ENCODE measurements around the gene METTL23.

DNA sequence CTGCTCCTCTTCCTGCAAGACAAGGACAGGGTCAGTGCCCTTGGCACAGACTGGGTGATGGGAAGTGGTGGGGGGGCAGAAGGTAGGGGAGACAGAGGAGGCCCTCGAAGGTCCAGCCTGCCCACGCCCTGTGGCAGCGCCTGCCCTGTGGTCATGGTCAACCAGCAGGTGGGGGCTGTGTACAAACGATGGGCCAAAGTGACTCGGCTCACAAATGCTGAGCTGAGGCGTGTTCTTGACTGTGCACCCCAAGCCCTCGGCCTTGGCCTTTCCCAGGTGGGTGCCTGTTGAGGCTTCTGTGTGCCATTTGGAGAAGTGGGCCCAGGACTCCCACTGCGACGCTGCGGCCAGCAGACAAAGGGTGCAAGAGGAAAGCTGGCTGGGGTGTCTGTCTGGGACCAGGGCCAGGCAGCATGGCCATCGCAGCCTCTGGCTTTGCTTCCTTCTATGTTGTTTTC lies 38.4 kb upstream of the METTL23 start:
- no peak for TF ChIP-seq POLR2AphosphoS5 (IDR thresholded peaks at IDR 0.05; ENCODE audit: low read depth, low read length)
- TF ChIP-seq SIN3A (IDR thresholded peaks at IDR 0.05; ENCODE audit: borderline replicate concordance, insufficient read depth, low read length), result no peak
- TF ChIP-seq TAF1 (IDR thresholded peaks at IDR 0.05; ENCODE audit: borderline replicate concordance, insufficient read depth, low read length), result no peak

Data from PFSK-1 (cell line).